ENCODE data around the gene CSNK1E.

The CSNK1E gene

DNA sequence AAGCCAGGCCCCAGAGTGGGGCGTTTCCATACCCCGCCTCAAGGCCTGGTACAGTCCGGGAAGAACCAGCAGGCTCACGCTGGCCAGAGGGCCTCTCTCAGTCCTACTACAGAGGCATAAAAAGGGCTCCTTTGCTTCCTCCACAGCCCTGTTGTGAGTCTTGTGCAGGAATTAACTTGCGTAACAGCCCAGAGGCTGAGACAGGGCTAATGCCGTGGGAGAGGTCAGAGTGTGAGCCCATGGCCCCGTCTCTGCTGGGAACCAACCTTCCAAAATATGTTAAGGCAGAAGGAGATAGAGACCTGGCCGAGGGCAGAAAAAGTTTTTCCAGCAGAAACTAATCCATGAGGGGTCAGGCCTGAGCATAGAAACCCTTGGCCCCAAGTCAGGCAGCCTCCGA lies 24.5 kb downstream of the CSNK1E start:
- in situ Hi-C loops (cut with MboI; ENCODE audit: low pct_unique_long_range_greater_than_20kb, low sequenced_read_pairs, unreplicated experiment) = no loop called here
- DNase-seq (ENCODE audit: low spot score) = no peak
- TF ChIP-seq, protein P1, sequence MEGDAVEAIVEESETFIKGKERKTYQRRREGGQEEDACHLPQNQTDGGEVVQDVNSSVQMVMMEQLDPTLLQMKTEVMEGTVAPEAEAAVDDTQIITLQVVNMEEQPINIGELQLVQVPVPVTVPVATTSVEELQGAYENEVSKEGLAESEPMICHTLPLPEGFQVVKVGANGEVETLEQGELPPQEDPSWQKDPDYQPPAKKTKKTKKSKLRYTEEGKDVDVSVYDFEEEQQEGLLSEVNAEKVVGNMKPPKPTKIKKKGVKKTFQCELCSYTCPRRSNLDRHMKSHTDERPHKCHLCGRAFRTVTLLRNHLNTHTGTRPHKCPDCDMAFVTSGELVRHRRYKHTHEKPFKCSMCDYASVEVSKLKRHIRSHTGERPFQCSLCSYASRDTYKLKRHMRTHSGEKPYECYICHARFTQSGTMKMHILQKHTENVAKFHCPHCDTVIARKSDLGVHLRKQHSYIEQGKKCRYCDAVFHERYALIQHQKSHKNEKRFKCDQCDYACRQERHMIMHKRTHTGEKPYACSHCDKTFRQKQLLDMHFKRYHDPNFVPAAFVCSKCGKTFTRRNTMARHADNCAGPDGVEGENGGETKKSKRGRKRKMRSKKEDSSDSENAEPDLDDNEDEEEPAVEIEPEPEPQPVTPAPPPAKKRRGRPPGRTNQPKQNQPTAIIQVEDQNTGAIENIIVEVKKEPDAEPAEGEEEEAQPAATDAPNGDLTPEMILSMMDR (IDR thresholded peaks at IDR 0.05; ENCODE audit: extremely low read depth, insufficient read depth, missing control alignments) = no peak

DNA sequence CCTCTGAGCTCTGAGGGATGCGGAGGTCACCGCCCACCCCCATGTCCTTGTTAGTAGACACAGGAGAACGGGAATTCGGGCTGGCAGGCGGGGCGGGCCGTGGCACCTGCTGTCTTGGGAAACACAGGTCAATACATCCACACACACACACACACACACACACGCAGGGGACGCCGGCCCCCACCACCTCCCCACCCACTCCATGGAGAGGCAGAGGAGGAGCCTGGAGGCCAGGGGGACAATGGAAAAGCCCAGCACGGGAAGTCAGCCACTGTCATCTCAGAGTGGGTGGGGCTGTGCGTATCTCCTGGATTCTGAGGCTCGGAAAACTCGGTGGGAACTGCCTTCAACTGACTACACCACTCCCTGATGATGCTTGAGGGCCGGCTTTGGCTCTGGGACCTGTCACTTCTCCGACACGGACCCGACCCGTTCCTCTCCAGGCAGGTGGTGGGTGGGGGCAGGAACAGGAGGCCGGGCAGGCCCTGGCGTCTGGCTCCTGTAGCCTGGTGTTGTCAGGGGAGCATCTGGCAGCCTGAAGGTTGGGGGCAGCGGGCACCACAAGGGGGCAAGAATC lies 25.9 kb downstream of the CSNK1E start:
- TF ChIP-seq, protein P1 (IDR thresholded peaks at IDR 0.05; ENCODE audit: extremely low read depth, insufficient read depth, missing control alignments) = no peak
- DNase-seq (ENCODE audit: low spot score) = no peak
- in situ Hi-C loops (cut with MboI; ENCODE audit: low pct_unique_long_range_greater_than_20kb, low sequenced_read_pairs, unreplicated experiment) = no loop called here

DNA sequence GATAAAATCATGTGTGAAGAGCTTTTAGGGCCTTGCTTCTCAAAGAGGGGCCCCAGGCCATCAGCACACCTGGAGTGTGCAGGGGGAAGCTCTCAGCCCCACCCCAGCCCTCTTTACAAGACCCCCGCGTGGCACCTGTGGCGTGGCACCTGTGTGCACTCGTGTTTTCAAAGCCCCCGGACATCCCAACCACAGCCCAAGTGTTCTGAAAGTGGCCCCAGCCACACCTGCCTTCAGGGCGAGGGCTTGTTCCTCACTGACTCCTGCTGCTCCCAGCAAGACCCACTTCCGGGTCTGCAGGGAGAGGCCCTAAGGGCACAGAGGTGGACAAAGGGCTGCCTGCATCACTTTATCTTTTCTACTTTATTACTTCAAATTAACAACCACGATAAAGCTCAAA lies 26.9 kb downstream of the CSNK1E start:
- TF ChIP-seq, protein P1 (IDR thresholded peaks at IDR 0.05; ENCODE audit: extremely low read depth, insufficient read depth, missing control alignments) = no peak
- in situ Hi-C loops (cut with MboI; ENCODE audit: low pct_unique_long_range_greater_than_20kb, low sequenced_read_pairs, unreplicated experiment) = no loop called here
- DNase-seq (ENCODE audit: low spot score) = no peak

DNA sequence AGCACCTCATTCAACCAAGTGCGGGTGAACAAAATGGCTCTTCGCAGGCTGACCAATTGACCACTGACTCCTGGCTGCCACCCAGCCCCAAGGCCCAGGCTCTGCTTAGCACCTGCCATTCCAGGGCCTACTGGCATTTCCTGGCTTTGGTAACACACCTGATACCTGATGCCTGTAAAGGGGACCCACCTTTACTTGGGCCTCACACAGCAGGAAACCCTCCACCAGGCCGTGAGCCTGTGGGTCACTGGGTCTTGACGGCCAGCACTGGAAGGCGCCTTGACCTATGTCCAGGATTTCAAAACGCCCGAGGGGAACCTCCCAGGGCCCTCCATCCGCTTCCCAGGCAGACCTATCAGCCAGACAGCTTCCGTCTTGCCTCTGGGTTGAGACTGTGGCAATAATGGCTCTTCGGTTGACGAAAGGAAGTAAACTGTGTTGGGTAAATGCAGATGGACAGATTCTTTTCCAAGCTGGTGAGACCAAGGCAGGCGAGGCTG lies 27.6 kb downstream of the CSNK1E start:
- TF ChIP-seq, protein P1 (IDR thresholded peaks at IDR 0.05; ENCODE audit: extremely low read depth, insufficient read depth, missing control alignments) = no peak
- in situ Hi-C loops (cut with MboI; ENCODE audit: low pct_unique_long_range_greater_than_20kb, low sequenced_read_pairs, unreplicated experiment) = no loop called here
- DNase-seq (ENCODE audit: low spot score) = no peak

DNA sequence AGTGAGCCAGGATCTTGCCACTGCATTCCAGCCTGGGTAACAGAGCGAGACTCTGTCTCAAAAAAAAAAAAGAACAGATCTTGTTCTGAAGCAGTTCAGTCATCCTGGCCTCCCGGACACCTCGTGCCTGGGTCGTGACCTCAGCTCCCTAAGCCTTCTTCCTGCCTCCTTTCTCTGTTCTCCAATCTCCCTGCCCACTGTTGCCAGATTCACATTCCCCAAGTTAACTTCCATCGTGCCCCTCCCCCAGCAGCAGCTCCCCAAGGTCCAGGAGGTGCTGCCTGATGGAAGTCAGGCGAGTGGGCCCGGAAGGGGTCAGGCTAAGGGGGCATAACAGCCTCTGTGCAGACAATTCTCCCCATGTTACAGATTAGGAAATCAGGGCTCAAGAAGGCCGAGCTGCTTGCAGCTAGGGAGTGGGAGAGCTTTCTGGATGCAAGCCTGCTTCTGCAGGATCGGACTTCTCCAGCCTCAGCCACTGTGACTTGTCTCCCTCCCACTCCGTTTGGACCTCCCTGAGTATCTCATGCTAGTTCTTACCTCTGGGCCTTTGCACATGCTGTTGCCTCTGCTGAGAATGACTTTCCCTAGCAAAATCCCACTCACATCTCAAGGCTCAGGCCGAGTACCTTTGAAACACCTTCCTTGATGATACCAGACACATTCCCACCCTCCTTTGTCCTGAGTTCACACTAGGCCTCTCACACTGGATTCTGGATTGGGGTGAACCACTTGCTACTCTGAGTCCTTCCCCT lies 30.1 kb downstream of the CSNK1E start:
- DNase-seq (ENCODE audit: low spot score) = no peak
- TF ChIP-seq, protein P1 (IDR thresholded peaks at IDR 0.05; ENCODE audit: extremely low read depth, insufficient read depth, missing control alignments) = no peak
- in situ Hi-C loops (cut with MboI; ENCODE audit: low pct_unique_long_range_greater_than_20kb, low sequenced_read_pairs, unreplicated experiment) = no loop called here

DNA sequence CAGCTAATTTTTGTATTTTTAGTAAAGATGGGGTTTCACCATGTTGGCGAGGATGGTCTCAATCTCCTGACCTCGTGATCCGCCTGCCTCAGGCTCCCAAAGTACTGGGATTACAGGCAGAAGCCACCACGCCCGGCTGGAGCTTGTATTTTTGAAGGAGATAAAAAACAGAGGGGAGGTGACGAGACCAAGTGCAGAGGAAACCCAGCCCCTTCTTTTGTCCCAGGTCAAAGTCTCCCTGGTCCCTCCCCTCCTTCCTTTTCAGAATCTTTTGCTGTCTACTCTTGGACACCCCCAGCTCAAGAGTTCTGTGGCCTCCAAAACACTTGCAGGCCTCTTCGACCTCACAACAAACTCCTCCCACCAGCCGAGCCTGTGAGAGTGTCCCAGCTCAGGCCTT lies 32.2 kb downstream of the CSNK1E start:
- in situ Hi-C loops (cut with MboI; ENCODE audit: low pct_unique_long_range_greater_than_20kb, low sequenced_read_pairs, unreplicated experiment) = no loop called here
- DNase-seq (ENCODE audit: low spot score) = no peak
- TF ChIP-seq, protein P1 (IDR thresholded peaks at IDR 0.05; ENCODE audit: extremely low read depth, insufficient read depth, missing control alignments) = no peak
